Panc1 (cell line): ENCODE data around the gene FBP2. TPM values are rescaled to one million over a fixed set of nuclear protein-coding genes. Genes with fewer than 3 reads are reported as not detected.

Source experiments
- ATAC-seq: fragments of 200-7000 bp; cut with Tn5 transposase; 2 replicates; pipeline ENCODE4 v1.9.1; 2020; ENCODE audit warnings: mild to moderate bottlenecking, moderate library complexity
- BruUV-seq: library from RNA; stranded (reverse); fragments of 400-500 nt; replicated peaks from 2 replicates; lab custom pipeline; 2021; lab: Mats Ljungman, UMichigan
- CTCF ChIA-PET: fragments of 300-600 bp; sonication (Branson Sonifier 250); formaldehyde crosslinking; loops from one replicate; lab custom pipeline; 2022; ENCODE audit warnings: antibody characterized with exemption; lab: Charles Lee
- POLR2A ChIA-PET: fragments of 300-600 bp; sonication (Branson Sonifier 250); formaldehyde crosslinking; loops from one replicate; lab custom pipeline; 2022; ENCODE audit warnings: antibody characterized with exemption; lab: Charles Lee
- DNase-seq: peaks from one replicate; pipeline ENCODE4 v3.0.0-alpha.2; 2010; ENCODE audit warnings: low read depth, low spot score
- H3K27ac ChIP-seq: 2 replicates; pipeline ENCODE4 v1.5.1; 2011; ENCODE audit warnings: mild to moderate bottlenecking, low read length, inconsistent platforms
- H3K27me3 ChIP-seq: fragments of 200-500 bp; sonication (Bioruptor generic); 2 replicates; pipeline ENCODE4 v1.6.0; 2014; ENCODE audit warnings: low read length, inconsistent platforms; ENCODE audit not compliant: control insufficient read depth, insufficient read depth
- H3K36me3 ChIP-seq: fragments of 200-500 bp; sonication (Bioruptor generic); 2 replicates; pipeline ENCODE4 v1.5.1; 2014; ENCODE audit warnings: inconsistent platforms, mild to moderate bottlenecking, low read length, moderate library complexity; ENCODE audit not compliant: control insufficient read depth, insufficient read depth
- H3K4me1 ChIP-seq: 2 replicates; pipeline ENCODE4 v1.5.1; 2011; ENCODE audit warnings: inconsistent platforms, mild to moderate bottlenecking, low read length, moderate library complexity; ENCODE audit not compliant: control insufficient read depth, insufficient read depth
- H3K4me3 ChIP-seq, 2 experiments: 2 replicates each; pipeline ENCODE4 v1.5.1; 2011 to 2012; ENCODE audit warnings: low read depth in 2 of 2, low read length in 2 of 2, mild to moderate bottlenecking in 2 of 2, inconsistent platforms in 1 of 2, moderate library complexity in 1 of 2
- H3K9me3 ChIP-seq: fragments of 200-500 bp; sonication (Bioruptor generic); 2 replicates; pipeline ENCODE4 v1.5.1; 2014; ENCODE audit warnings: low read depth, mild to moderate bottlenecking, inconsistent platforms, low read length, moderate library complexity; ENCODE audit not compliant: control insufficient read depth, insufficient read depth
- POLR2AphosphoS5 ChIP-seq: IDR thresholded peaks from 2 replicates; pipeline ENCODE4 v1.6.1; 2012; ENCODE audit warnings: mild to moderate bottlenecking, low read depth, low read length, moderate library complexity
- SIN3A ChIP-seq: IDR thresholded peaks from 2 replicates; pipeline ENCODE4 v1.6.1; 2012; ENCODE audit warnings: low read depth, mild to moderate bottlenecking, low read length, moderate library complexity, borderline replicate concordance; ENCODE audit not compliant: insufficient read depth
- TCF7L2 ChIP-seq: IDR thresholded peaks from 2 replicates; pipeline ENCODE4 v1.6.1; 2011; ENCODE audit warnings: mild to moderate bottlenecking, low read depth, low read length, inconsistent platforms
- in situ Hi-C: cut with HindIII; loops from 2 replicates; pipeline ENCODE4 v1.10.0; 2016; ENCODE audit warnings: low sequenced_read_pairs, low pct_unique_long_range_greater_than_20kb
- intact Hi-C: fragments of 100-400 bp; cut with micrococcal nuclease; formaldehyde crosslinking; loops from one replicate; pipeline ENCODE4 v1.10.0; 2022; ENCODE audit not compliant: unreplicated experiment
- total RNA-seq: library from RNA; stranded (reverse); gene quantifications from one replicate; pipeline ENCODE4 v1.2.1, GENCODE V29; 2021; ENCODE audit not compliant: unreplicated experiment
- TF ChIP-seq, protein P1 (sequence below): fragments of 450-650 bp; IDR thresholded peaks from 2 replicates; pipeline ENCODE4 v1.5.1; 2017; ENCODE audit warnings: mild to moderate bottlenecking
- TF ChIP-seq, protein P2 (sequence below), 2 experiments: IDR thresholded peaks; 2 replicates each; pipeline ENCODE4 v1.6.1; 2011 to 2012; ENCODE audit warnings: low read depth in 2 of 2, control low read depth in 1 of 2, low read length in 1 of 2, mild to moderate bottlenecking in 1 of 2, moderate library complexity in 1 of 2; ENCODE audit not compliant: insufficient read depth in 1 of 2

Gene FBP2
- total RNA-seq, 1 experiment from 2014 or later: not detected

DNA sequence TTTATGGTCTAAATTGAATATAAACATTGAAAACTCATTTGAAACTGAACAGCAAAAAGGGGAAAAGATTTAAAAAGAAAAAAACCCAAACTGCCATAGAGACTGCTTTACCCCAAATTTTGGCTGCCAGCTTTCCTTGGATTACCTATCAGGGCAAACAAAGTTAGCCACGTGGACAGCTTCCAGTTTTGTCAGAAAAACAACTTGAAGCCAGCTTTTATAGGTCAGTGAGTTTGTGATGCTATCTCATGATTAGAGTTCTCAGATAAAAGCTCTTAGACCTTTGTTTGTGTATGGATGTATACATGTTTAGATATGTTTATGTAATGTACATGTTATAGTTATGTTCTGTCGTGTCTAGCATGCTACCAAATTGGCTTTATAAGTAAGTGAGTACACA is 16.1 kb downstream of the FBP2 start:
- Histone ChIP-seq H3K4me3 (no peak overlapping the region), H3K9me3 (no peaks in the 10 kb centered on the region), H3K36me3 (no peaks in the 10 kb centered on the region), H3K27ac (no peak overlapping the region), H3K4me1 (no peaks in the 10 kb centered on the region), H3K27me3 (no peaks in the 10 kb centered on the region; the same call in 1 of the 2 replicates)
- ChIA-PET CTCF (no interaction called here), POLR2A (no interaction called here)
- BruUV-seq: no TSS peak
- intact Hi-C loops (no loop called here), in situ Hi-C loops (no loop called here)
- TF ChIP-seq POLR2AphosphoS5 (no peak), TCF7L2 (no peak)
- TF ChIP-seq, protein P1, sequence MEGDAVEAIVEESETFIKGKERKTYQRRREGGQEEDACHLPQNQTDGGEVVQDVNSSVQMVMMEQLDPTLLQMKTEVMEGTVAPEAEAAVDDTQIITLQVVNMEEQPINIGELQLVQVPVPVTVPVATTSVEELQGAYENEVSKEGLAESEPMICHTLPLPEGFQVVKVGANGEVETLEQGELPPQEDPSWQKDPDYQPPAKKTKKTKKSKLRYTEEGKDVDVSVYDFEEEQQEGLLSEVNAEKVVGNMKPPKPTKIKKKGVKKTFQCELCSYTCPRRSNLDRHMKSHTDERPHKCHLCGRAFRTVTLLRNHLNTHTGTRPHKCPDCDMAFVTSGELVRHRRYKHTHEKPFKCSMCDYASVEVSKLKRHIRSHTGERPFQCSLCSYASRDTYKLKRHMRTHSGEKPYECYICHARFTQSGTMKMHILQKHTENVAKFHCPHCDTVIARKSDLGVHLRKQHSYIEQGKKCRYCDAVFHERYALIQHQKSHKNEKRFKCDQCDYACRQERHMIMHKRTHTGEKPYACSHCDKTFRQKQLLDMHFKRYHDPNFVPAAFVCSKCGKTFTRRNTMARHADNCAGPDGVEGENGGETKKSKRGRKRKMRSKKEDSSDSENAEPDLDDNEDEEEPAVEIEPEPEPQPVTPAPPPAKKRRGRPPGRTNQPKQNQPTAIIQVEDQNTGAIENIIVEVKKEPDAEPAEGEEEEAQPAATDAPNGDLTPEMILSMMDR: no peak
- DNase-seq (no peak), ATAC-seq (no peak)

DNA sequence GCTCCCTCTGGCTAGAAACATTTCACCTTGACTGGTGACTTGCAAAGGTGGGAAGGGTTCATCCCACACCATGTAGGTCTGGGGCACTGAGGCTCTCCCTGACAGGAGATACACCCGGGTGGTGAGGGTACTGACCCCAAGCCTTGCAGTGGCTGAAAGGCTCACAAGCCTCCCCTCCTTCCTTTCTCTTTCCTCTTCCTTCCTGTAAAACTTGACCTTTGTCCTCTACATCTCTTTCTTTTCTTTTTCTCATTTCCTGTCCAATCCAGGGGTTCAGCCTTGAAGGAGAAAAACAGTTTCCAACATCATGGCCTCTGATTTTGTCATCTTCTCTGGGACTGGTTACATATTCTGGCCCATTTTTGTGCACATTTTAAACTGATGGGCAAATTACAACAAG is 16.6 kb downstream of the FBP2 start:
- no peaks in the 10 kb centered on the region for H3K4me1 ChIP-seq
- no peak for TF ChIP-seq SIN3A
- no peak for TF ChIP-seq TCF7L2
- TF ChIP-seq POLR2AphosphoS5: no peak
- TF ChIP-seq, protein P1: no peak
- TF ChIP-seq, protein P2, sequence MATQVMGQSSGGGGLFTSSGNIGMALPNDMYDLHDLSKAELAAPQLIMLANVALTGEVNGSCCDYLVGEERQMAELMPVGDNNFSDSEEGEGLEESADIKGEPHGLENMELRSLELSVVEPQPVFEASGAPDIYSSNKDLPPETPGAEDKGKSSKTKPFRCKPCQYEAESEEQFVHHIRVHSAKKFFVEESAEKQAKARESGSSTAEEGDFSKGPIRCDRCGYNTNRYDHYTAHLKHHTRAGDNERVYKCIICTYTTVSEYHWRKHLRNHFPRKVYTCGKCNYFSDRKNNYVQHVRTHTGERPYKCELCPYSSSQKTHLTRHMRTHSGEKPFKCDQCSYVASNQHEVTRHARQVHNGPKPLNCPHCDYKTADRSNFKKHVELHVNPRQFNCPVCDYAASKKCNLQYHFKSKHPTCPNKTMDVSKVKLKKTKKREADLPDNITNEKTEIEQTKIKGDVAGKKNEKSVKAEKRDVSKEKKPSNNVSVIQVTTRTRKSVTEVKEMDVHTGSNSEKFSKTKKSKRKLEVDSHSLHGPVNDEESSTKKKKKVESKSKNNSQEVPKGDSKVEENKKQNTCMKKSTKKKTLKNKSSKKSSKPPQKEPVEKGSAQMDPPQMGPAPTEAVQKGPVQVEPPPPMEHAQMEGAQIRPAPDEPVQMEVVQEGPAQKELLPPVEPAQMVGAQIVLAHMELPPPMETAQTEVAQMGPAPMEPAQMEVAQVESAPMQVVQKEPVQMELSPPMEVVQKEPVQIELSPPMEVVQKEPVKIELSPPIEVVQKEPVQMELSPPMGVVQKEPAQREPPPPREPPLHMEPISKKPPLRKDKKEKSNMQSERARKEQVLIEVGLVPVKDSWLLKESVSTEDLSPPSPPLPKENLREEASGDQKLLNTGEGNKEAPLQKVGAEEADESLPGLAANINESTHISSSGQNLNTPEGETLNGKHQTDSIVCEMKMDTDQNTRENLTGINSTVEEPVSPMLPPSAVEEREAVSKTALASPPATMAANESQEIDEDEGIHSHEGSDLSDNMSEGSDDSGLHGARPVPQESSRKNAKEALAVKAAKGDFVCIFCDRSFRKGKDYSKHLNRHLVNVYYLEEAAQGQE (IDR thresholded peaks at IDR 0.05; ENCODE audit: insufficient read depth in 1 of 2, low read depth in 2 of 2, low read length in 1 of 2): no peak
- intact Hi-C loops (no loop called here), in situ Hi-C loops (no loop called here)
- ATAC-seq (no peak), DNase-seq (no peak)
- H3K27me3 ChIP-seq: no peaks in the 10 kb centered on the region; the same call in 1 of the 2 replicates
- no peak overlapping the region for H3K4me3 ChIP-seq
- H3K27ac ChIP-seq: no peak overlapping the region
- no peaks in the 10 kb centered on the region for H3K36me3 ChIP-seq
- no peaks in the 10 kb centered on the region for H3K9me3 ChIP-seq
- ChIA-PET POLR2A (no interaction called here), CTCF (no interaction called here)
- no TSS peak for BruUV-seq
